T1000 (cell line): ENCODE measurements around the gene GRID2.
"Not testable (repeated sequence)": the region's sequence is repeated elsewhere in the genome, so short reads cannot be mapped to it uniquely, and the experiment has no call there.

Experiments used
- DNase-seq: peaks from one replicate; lab custom pipeline; 2025; ENCODE audit warnings: mixed read lengths; lab: John Stamatoyannopoulos, UW

Gene GRID2

DNA sequence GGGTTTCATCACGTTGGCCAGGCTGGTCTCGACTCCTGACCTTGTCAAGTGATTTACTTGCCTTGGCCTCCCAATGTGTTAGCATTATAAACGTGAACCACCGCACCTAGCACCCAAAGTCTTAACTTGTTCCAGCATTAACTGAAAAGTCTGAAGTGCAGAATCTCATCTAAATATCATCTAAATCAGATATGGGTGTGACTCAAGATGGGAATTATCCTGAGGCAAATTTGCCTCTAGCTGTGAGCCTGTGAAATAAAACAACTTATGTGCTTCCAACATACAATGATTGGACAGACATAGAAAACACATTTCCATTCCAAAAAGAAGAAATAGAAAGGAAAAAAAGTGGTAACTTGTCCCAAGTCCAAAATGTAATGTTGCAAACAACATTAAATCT, 883.7 kb downstream of the GRID2 start:
- DNase-seq: no peak

DNA sequence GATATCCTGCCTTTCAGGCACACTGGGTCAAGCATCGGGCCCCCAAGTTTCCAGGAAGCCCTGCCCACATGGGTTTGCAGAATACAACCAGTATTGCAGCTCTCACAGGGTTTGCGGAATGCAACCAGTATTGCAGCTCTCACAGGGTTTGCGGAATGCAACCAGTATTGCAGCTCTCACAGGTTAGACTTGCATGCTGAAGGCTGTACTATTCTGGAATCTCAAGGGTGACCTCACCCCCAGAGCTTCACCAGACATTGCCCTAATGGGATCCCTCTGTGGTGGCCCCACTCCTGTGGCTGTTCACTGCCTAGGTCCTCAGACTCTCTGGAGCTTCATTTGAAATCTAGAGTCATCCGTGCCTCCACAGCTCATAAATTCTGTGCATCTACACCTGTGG, 884.1 kb downstream of the GRID2 start:
- DNase-seq: no peak

DNA sequence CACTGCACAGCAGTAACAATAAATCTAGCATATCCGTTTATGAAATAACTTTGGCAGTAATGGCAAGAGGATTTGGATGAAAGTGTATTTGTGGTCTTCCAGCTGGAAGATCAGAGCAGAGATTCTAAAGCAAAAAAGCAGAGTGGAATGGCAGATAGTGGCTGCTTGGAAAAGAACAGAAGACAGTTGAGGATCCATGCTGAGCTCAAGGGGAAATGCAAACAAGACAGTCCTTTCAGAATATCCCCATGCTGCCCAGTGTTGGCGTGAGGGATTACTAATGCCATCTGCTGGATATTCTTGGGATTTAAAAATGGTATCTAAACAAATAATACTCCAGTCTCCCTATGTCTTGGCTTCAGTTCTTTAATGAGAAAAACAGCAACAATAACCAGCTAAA, 895.7 kb downstream of the GRID2 start:
- DNase-seq: no peak

DNA sequence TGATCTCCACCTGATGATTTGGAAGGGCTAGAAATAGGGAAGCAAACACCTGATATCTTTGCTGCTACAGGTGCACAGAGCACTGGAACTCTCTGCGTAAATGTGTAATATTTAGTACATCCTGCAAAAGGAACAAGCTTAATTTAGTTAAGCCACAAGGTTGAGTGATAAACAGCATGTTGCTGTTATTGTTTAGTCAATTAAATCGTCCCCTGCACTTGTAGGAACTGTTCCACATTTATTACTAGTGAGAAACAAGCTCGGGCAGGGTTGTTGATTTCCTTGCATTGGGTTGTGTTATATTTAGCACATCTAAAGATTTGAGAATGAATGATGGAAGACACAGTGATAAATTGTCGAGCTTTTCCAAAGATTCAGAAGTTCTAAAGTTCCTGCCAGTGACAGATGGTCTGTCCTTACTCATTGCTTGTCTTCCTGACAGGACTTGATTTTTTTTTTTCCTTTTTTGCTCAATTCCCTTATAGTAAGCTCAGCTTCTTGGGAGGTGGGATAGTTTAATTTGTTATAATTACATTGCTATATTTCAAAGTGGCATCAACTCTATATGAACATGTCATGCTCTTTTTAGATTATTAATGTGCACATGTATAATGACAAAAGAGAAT, 897.8 kb downstream of the GRID2 start:
- DNase-seq: no peak

DNA sequence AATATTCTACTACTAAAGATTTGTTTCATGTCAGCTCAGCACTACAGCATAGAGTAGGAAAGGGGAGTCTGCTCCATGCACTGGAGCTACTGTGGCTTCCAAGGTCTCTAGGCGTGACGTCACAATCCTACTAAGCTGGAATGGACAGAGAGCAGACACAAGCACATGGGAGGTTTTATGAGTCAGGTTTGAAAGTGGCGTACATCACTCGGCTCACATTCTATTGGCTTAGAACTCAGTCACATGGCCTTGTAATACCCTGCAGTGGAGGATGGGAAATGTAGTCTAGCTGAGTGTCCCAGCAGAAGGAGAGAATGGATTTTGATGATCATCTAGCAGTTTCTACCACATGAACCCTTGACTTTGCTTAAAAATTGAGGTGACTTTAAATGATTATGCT, 899.9 kb downstream of the GRID2 start:
- DNase-seq: no peak

DNA sequence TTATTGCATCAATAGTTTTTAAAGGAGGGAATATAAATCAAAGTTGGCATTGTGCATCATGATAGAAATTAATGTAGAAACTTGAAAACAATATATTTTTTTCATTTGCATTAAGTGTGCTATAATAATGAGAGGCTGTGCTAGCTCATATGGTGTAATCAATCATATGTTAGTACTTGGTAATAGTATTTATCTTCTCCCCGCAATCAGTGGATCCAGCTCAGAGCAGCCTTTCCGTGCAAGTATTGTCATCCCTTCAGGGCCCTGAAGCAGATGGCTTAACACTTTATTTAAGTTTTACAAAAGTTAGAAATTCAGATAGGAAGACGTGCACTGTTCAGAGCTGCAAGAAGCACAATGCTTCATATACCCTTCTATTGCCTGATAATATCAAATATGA, 908.5 kb downstream of the GRID2 start:
- no peak for DNase-seq

DNA sequence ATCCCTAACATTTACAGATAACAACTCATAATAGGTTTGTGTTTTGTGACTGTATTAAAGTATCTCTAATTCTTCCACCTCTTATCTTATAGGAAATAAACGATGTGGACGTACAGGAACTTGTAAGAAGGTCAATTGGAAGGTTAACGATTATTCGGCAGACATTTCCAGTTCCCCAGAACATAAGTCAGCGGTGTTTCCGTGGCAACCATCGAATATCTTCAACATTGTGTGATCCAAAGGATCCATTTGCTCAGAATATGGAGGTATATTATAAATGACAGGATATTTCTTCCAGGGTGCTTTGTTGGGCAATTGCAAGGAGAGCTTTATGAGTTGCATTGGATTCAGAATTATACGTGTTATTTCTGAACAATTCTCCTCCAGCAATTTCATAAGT, 912.9 kb downstream of the GRID2 start:
- no peak for DNase-seq

DNA sequence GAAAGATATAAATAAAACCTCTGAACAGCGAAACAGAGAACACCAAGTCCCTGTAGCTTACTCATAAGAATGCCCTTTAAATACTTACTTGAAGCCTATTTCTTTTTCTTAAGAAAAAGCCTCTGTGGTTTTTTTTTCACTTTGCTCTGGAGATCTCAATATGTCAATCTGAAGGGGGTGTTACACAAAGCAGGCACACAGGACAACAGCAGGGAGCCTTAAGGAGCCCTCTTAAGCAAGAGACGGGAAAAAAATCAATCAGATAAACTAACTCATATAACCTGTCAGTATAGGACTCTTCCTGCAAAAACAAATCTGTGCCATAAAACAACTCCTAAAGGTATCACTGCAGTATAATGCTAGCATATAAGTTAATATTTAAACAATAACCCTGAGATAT, 913.7 kb downstream of the GRID2 start:
- DNase-seq: no peak

DNA sequence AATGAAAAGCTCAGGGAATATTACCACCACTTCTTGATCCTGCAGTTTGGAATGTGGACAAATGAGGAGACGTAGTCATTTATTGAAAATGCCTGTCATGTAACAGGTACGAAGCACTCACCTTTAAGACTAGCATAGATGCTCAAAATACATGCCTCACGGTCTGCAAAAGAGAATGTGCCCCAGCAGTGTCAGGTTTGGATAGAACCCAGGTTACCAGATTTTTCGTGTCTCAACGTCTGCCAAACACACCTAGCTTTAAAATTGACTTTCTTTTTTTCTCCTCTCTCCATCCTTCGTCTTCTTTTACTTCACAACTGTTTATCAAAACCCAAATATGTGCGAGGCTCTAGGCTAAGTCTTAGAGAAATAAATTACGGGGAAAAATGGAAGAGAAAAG, 918.0 kb downstream of the GRID2 start:
- no peak for DNase-seq

DNA sequence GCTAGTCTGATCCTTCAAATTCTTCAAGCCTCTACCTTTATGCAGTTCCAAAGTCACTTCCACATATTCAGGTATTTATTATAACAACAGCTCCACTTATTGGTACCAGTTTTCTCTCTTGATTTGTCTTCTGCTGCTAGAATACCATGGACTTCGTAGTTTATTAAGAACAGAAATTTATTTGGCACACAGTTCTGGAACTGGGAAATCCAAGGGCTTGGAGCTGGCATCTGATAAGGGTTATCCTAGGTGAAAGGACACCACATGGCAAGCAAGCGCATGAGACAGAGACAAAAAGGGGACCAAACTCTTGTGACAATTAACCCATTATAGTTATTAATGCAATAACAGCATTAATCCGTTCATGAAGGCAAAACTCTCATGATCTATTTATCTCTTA, 924.3 kb downstream of the GRID2 start:
- no peak for DNase-seq

DNA sequence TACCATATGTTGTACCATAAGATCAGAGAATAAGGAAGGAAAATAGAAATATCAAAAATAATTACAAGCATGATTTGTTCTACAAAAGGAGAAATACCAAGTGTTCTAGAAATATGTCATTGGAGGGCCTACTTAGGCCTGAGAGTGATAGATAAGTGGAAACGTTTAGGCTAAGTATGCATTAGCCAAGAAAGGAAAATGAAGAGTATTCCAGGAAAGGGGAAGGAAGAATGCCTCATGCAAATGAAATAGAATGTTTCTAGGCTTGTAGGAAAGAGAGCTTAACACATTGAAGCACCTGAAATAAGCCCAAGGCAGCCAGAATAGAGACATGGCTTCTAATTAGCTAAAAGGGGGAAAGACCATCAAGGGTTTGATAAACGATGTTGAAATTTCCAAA, 929.1 kb downstream of the GRID2 start:
- no peak for DNase-seq

DNA sequence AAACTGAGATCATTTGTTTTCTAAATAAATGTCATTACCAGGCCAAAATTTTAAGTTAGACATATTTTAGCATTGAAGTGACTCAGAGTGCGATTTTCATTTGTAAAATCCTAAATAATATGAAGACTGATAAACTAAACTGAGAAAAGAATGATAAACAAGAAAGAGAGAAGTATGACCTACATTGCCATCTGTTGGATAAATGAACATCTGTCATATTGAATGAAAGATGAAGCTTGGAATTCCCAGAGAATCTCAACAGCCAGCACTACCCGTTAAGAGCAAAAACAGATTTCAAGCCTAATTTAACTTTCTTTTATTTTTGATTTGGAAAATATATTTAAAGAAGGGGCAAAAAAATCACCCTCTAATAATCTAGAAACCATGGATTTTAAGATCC, 933.8 kb downstream of the GRID2 start:
- no peak for DNase-seq

DNA sequence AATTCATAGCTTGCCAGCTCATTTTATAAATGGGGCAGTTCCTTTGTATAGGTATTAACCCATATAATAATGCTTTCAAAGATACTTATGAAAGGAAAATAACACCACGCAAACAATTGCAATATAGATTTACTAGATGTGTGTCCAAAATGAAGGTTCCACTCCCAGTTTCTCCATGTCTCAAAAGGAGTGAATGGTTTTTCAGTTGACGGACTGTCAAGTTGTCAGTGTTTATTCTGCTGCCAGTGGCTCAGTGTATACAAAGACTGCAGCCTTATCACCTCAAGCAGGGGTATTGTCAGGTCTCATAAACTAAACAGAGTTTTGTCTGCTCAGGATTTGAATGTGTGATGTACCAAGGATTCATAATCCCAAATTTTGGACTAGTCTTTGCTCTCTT, 939.5 kb downstream of the GRID2 start:
- no peak for DNase-seq

DNA sequence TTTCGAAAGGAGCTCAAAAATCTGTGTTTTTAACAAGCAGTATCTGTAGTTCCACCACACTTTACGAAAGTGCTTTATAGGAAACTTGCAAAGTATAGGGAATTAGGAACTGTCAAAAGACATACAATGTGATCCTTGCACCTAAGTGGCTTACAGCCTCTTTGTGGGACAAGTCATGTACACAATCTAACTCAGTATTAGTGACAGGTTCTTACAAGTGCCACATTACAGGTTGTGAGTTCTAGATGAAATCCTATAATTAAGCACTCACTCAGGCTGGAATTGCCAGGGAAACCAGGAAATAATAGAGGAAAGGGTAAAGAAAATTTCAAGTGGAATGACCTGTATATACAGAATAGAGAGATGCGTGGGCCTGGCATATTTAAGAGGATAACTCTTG, 957.4 kb downstream of the GRID2 start:
- DNase-seq: no peak

DNA sequence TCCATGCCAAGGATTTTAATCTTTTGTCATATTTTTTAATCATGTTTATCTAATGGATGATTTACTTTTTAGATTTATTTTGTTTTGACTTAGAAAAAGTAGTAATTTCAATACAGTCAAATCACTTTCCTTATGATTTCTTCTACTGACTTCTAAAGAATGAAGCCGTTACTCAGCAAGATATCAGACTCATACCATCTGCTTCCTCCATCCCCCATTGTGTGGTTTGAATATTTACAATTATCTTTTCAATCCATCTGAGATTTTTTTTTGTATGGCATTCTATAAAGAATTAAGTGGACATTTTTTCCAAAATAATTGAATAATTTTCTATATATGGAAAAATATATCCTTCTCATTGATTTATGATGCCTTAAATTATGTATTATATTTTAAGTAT, 959.4 kb downstream of the GRID2 start:
- no peak for DNase-seq

DNA sequence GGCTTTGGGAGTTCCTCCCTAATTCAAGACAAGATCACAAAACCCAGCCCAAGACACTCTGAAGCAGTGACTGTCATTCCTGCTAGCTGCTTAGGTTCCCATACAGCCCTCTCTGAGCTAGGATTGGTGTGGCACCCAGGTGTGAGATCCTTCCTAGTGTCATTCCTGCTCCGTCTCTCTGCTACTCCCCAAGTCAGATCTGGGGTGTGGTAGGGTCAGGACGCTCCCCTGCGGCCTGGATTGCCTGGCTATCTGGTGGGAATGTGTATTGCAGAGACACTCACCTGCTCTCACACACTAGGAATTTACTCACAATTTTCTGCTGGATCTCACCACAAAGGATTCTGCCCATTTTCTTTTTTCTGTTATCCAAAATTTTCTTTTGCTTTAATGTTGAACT, 964.0 kb downstream of the GRID2 start:
- DNase-seq: no peak

DNA sequence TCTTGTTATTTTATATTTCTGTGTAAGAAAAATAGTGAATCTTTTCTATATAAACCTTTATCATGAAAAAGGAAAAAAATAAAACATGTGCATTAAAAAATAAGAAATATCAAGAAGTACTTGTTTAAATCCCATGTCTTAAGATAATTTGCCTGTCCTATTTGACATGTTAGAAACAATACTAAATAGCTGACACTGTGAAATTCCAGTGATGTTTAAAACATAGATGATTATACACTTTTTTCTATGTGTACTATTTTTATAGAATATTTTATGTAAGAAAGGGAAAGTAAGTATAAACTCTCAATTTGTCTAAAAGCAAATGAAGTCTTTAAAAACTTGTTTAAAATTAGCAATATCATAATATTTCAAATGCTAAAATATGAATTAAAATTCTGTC, 981.6 kb downstream of the GRID2 start:
- DNase-seq: no peak

DNA sequence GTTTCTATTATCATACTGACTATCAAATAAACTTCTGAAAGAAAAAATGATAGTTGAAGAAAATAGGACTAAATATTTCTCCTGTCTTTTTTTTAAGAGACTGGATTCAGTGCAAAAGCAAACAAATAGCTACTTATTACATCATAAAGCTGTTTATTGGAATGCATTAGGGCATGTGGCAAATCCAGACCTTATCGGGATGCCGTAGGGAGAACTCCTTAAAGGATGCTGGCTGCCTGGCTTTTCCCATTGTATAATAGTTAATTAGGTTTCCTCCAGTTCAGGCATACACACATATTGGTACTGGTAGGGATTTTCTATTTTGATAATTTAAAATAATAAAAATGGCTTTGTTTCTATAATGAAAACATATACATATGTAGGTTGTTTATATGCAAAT, 985.5 kb downstream of the GRID2 start:
- DNase-seq: no peak

DNA sequence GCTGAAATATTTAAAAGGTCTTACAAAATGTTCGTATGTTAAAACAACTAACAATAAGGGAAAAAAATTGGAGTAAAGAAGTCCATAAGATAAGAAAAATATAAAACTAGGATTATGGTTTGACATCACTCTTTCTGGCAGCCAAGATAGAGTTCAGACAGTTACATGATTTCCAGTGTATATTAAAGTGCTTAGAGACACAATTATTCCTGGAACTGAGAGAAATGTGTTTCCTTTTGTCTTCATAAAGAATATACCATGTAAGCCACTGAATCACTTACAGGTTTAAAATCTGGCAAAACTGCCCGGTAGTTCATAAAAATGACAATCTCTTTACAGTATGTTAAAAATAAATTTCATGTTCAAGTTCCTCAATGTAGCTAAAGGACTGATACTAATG, 986.1 kb downstream of the GRID2 start:
- no peak for DNase-seq

DNA sequence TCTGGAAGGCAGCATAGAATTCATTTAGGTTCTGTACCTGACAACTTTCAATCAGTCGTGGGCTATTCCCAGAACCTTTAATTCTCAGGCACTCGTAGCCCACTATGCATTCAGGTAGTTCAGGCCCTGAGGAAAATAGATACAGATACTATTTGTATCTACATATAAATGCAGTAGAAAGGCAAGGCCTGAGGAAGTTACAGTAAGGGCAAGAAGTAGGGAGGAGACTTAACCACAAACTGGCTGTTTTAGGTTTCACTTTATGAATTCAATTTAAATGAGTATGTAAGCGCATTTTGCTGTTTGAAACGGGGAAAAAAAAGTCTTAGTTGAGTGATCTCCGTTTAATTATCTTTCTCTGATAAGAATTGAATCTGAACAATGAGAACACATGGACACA, 995.4 kb downstream of the GRID2 start:
- DNase-seq: no peak

DNA sequence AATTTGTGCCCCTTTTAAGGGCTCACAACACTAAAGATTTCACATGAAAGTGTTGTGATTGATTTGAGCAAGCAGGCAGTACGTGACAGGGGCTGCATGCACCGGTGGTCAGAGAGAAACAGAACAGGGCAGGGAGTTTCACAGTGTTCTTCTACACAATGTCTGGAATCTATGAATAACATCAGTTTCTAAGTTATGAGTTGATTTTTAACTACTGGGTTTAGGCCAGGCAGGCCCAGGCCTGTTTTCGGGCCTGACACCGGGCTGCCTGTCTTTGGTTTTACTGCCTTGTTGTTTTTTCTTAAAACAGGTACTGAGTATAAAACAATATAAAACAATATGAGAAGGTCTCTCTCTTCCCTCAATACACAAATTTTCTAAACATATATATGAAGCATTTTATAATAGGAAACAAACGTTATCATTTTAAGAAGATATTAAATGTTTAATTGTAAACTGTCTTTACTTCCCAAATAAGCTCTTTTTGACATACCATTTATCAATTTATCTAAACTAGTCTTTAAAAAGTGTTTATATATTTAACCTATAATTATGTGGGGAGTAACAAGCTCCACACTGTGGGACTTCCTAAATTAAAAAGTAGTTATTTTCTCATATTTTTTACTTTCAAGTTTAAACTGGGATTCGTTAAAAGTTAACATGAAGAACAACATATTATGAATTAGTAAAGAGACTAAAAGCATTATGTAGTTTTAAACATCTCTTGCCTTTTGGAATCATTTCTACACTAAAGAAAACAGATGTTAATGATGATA, 997.2 kb downstream of the GRID2 start:
- DNase-seq: not testable (repeated sequence)

DNA sequence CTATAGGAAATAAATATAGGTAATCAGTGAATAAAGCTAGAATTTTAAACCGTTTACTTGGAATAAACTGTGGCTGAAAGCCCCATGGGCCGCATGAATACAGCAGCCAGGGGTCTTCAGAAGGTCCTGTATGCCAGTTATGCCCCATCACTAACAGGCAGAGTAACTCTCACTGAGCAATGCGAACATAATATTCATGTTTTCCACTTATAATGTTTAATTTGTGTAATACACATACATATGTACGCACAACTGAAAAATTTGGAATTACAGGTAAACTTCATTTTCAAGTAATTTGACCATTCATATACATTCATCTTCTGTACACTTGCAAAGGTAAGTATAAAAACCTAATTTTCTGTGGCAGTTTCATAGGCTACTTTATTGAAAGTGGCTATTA, 998.5 kb downstream of the GRID2 start:
- DNase-seq: no peak

DNA sequence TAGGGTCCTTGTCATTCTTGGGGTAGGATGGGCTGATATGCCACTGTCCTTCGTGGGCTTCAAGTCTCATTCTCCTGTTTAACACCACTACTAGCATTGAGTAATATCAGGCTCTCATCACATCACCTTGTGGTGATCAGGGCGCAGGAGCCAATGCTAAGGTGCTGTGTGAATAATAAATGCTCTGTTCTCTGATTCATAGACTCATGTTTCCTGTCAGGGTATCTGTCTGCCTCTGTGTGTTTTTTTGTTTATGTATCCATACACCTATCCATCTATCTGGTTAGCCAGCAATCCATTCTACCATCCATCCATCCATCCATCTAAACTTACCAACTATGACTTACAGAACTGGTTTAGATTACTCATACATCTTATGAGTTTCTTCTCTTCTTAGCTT, 999.7 kb downstream of the GRID2 start:
- DNase-seq: no peak

DNA sequence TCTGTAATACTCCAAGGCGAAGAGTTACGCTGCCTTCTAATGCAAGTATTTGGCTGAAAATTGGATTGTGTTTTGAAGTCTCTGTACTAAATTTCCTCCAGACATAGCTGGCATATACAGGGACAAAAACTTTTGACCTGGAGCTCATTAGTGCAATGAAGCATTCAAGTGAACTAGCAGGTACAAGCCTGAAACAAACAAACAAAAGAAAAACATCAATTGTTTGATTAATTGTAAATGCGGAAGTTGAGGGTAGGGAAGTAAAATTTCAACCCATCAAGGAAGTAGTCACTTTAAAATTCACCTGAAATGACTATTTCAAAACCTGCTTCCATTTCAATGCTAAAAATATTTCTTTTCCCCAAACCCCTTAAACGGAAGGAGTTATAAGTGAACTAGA, 1008.5 kb downstream of the GRID2 start:
- DNase-seq: no peak
